Measurements from ENCODE around the gene KCNK17. TPM values are rescaled to one million over a fixed set of nuclear protein-coding genes. Genes with fewer than 3 reads are reported as not detected.
A peak's percentile ranks its signal among the peaks of the same experiment; 100 is the strongest.

The KCNK17 gene
- total and polyA plus RNA-seq, 2 of the 8 experiments (the other 6 are each of a cell fraction or from before 2014, with no cell fraction given) = 2.9 to 3.4 TPM

DNA sequence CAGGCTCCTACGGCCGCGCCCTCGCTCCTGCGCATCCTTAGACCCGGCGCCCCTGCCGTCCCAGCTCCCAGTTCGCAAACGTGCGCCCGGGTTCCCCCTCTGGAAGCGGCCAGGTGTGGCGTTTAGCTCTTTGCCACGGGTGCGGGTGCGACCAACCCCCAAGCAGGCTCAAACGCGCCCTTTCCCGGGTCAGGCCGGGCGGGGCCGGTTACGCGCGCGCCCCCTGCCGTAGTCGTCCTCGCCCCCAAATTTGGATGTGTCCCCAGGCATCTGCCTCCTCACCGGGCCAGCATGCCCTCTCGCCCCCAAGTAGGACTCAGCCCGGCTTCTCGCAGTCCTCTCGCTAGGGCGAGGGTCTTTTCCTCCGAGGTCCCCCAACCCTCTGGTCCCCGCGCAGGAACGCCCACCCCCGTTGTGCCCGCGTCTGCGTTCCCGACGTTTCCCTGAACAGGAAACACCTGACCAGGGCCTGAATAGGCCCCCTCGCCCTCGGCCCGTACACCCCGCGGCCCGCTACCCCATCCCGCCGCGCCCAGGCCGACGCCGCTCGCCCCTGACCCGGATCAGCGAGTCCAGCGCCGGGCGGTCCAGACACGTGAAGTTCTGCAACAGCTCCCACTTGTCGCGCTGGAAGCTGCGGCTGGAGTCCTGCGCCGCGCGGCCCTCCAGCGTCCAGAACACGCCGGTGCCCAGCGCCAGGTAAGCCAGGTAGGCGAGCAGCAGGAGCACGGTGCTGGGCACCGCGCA lies 520 bp downstream of the KCNK17 start:
- FAIRE-seq = no peak
- WGBS, 2 experiments (ENCODE audit: extremely low coverage in 1 of 2, insufficient coverage in 1 of 2, insufficient read length in 1 of 2, insufficient replicate concordance in 2 of 2, low coverage in 1 of 2, low lambda C conversion rate in 2 of 2, missing lambda C conversion rate in 1 of 2) = 2% methylated on average over 67 of the region's 80 CpGs; no CpG with 5 or more reads in 1 of the 2 experiments
- TF ChIP-seq EZH2 (IDR thresholded peaks at IDR 0.05; ENCODE audit: low read depth, low read length, severe bottlenecking) = peak; percentile 77
- TF ChIP-seq, protein P1, sequence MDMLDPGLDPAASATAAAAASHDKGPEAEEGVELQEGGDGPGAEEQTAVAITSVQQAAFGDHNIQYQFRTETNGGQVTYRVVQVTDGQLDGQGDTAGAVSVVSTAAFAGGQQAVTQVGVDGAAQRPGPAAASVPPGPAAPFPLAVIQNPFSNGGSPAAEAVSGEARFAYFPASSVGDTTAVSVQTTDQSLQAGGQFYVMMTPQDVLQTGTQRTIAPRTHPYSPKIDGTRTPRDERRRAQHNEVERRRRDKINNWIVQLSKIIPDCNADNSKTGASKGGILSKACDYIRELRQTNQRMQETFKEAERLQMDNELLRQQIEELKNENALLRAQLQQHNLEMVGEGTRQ (IDR thresholded peaks at IDR 0.05; ENCODE audit: low read length) = no peak
- TF ChIP-seq SP4 (IDR thresholded peaks at IDR 0.05; ENCODE audit: low read length) = no peak
- TF ChIP-seq, protein P2, sequence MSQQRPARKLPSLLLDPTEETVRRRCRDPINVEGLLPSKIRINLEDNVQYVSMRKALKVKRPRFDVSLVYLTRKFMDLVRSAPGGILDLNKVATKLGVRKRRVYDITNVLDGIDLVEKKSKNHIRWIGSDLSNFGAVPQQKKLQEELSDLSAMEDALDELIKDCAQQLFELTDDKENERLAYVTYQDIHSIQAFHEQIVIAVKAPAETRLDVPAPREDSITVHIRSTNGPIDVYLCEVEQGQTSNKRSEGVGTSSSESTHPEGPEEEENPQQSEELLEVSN (IDR thresholded peaks at IDR 0.05) = peak; percentile 70
- TF ChIP-seq RNF2 (IDR thresholded peaks at IDR 0.05; ENCODE audit: borderline replicate concordance, low read depth, low read length, missing control alignments, poor library complexity, severe bottlenecking) = peak; percentile 24
- TF ChIP-seq SRF (IDR thresholded peaks at IDR 0.05; ENCODE audit: low read depth, low read length) = no peak
- 0 out of 2 replicates have a peak, but pooled peaks have one; percentile 7 for TF ChIP-seq TBP (IDR thresholded peaks at IDR 0.05; ENCODE audit: low read depth, low read length)
- TF ChIP-seq SUZ12 (IDR thresholded peaks at IDR 0.05; ENCODE audit: low read length) = peak; percentile 77
- TF ChIP-seq ASH2L (IDR thresholded peaks at IDR 0.05; ENCODE audit: low read length) = peak; percentile 67

More for the DNA sequence above, 520 bp downstream of the KCNK17 start:
- Histone ChIP-seq H2BK5ac (ENCODE audit: low read depth, low read length) (peak overlapping the region; percentile 75; the same call in 1 of the 2 replicates), H2BK20ac (ENCODE audit: low read length) (no peak overlapping the region), H2AK5ac (ENCODE audit: low read depth, low read length) (no peak overlapping the region), H2BK12ac (ENCODE audit: low read depth, low read length) (0 out of 2 replicates have a peak overlapping the region, but pooled peaks have one; percentile 60), H3K36me3 (ENCODE audit: control insufficient read depth in 2 of 4, insufficient read depth in 4 of 4, low read length in 3 of 4) (no peaks in the 10 kb centered on the region), H3K18ac (ENCODE audit: extremely low read depth, low read length) (peak overlapping the region; percentile 32), H3K27me3 (replicated peaks in 1 of 4; ENCODE audit: control insufficient read depth in 3 of 4, extremely low read depth in 1 of 4, insufficient read depth in 3 of 4, low read length in 3 of 4) (peaks cover 26 to 53% (median 47%) of the 10 kb centered on the region in 4 experiments), H3K9me3 (ENCODE audit: insufficient read depth in 2 of 2, low read depth in 1 of 2, low read length in 1 of 2) (no peaks in the 10 kb centered on the region), H3K27ac (ENCODE audit: low read depth, low read length) (no peak overlapping the region), H3K56ac (replicated peaks; ENCODE audit: insufficient read length, low read depth, low read length) (no peak overlapping the region), H3K79me2 (ENCODE audit: control insufficient read depth in 1 of 2, insufficient read depth in 2 of 2, low read length in 2 of 2) (no peaks in the 10 kb centered on the region), H3K14ac (ENCODE audit: insufficient read length) (no peak overlapping the region), H3K4me2 (ENCODE audit: insufficient read depth in 1 of 2, low read depth in 2 of 2, low read length in 2 of 2) (peak overlapping the region; percentile 76 to 89), H2BK15ac (ENCODE audit: low read length) (no peak overlapping the region), H3K23ac (ENCODE audit: insufficient read length) (no peak overlapping the region), H3K79me1 (ENCODE audit: low read depth, low read length) (no peaks in the 10 kb centered on the region; the same call in 1 of the 2 replicates), H4K5ac (ENCODE audit: insufficient read length, low read depth, low read length) (no peak overlapping the region), H4K8ac (ENCODE audit: extremely low read depth, insufficient read depth, low read length) (peak overlapping the region; percentile 91), H3K23me2 (ENCODE audit: low read depth, low read length) (peaks cover 12% of the 10 kb centered on the region; the same call in 1 of the 2 replicates), H4K20me1 (replicated peaks in 1 of 2; ENCODE audit: control insufficient read depth in 1 of 2, insufficient read depth in 2 of 2, low read length in 2 of 2) (peaks cover 0 to 2% of the 10 kb centered on the region in 2 experiments), H2BK120ac (replicated peaks; ENCODE audit: low read depth, low read length) (no peak overlapping the region), H3K9ac (replicated peaks in 1 of 4; ENCODE audit: extremely low read depth in 1 of 4, low read depth in 3 of 4, low read length in 3 of 4) (peak overlapping the region in 2 of 4 experiments; percentile 29 to 34; a peak in 2 of 7 replicates), H4K91ac (replicated peaks; ENCODE audit: insufficient read length, low read length) (peak overlapping the region; percentile 41), H3K4ac (replicated peaks; ENCODE audit: insufficient read length, low read depth, low read length) (no peak overlapping the region), H2AFZ (ENCODE audit: low read length) (peak overlapping the region; percentile 57; the same call in 1 of the 2 replicates), H3K4me3 (ENCODE audit: extremely low read depth in 1 of 4, insufficient read depth in 2 of 4, low read depth in 3 of 4, low read length in 4 of 4) (peak overlapping the region; percentile 37 to 68 (median 50)), H3K4me1 (replicated peaks in 1 of 4; ENCODE audit: control insufficient read depth in 3 of 4, insufficient read depth in 4 of 4, low read length in 3 of 4) (peaks cover 0 to 5% (median 3%) of the 10 kb centered on the region in 4 experiments; a peak in 4 of 7 replicates)
- peak in 1 of 2 experiments; percentile 83 for DNase-seq (ENCODE audit: low read depth in 1 of 2, low spot score in 2 of 2)
- CTCF ChIA-PET (ENCODE audit: partially characterized antibody) = interaction anchor here (0.7 to 47.4 kb wide), 13 partner anchors 10 to 310 kb away, joined by 3 to 1738 read pairs (median 6); partner anchors contain the start of gene KCNK5
- POLR2A ChIA-PET (ENCODE audit: partially characterized antibody) = interaction anchor here (1.0 to 2.1 kb wide), 3 partner anchors 11 to 145 kb away, joined by 3 to 6 read pairs (median 4); no protein-coding TSS in a partner anchor

Measured in H1 (cell line).